ENCODE measurements around the gene SHANK1.

Gene SHANK1

DNA sequence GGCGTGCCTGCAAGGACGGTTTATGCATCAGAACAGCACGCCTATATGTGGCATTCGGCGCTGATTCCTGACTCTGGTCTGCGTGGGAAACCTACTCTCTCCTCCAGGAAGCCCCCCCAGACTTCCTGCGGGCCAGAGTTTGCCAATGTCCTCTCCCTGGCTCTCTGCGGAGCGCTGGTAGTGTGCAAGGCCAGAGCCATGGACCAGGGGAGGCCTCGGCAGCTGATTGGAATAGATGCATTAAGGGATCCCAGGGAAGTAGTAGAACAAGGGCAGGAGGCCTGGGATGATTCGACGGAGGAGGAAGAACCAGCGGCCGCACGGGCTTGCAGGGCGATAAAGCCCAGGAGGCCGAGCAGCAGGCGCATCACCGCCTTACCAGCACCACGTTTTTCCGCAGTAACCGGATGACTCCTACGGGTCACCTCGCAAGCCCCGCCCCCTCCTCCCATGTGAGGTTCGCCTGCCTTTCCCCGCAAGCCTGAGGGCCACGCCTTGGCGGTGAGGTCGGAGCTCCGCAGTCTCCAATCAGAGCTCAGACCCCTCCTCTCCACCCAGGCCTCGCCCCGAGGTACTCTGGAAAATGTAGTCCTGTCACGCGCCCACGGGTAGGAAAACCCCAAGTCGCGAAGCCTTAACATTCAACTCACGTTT lies 8.6 kb upstream of the SHANK1 start:
- peak; percentile 89 for DNase-seq

DNA sequence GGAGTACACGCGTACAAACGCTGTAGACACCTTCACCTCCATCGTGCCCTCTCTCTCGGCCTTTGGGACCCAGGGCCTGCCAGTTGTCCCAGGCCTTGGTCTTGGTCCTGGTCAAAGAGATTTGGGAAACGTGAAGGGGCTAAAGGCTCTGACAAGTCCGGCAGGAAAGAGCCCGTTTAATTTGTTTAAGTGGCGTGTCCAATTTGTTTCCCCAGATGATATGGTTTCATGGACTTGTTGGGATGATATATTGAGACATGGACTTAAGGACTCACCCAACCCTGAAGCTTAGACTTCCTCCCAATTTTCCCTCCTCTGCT lies 6.3 kb upstream of the SHANK1 start:
- no peak for DNase-seq

DNA sequence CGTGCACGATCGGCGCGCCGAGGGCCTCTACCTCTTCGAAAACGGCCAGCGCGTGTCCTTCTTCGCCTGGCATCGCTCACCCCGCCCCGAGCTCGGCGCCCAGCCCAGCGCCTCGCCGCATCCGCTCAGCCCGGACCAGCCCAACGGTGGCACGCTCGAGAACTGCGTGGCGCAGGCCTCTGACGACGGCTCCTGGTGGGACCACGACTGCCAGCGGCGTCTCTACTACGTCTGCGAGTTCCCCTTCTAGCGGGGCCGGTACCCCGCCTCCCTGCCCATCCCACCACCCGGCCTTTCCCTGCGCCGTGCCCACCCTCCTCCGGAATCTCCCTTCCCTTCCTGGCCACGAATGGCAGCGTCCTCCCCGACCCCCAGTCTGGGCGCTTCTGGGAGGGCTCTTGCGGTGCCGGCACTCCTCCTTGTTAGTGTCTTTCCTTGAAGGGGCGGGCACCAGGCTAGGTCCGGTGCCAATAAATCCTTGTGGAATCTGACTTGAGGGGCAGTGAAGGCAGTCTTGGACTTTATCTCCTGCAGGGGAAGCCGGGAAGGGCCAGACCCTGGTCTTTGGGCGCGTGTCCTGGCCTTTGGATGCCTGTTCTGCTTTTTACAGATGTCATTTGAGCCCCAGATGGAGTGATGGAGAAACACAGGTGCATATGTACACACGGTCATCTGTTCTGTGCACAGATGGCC lies 5.8 kb upstream of the SHANK1 start:
- no peak for DNase-seq

DNA sequence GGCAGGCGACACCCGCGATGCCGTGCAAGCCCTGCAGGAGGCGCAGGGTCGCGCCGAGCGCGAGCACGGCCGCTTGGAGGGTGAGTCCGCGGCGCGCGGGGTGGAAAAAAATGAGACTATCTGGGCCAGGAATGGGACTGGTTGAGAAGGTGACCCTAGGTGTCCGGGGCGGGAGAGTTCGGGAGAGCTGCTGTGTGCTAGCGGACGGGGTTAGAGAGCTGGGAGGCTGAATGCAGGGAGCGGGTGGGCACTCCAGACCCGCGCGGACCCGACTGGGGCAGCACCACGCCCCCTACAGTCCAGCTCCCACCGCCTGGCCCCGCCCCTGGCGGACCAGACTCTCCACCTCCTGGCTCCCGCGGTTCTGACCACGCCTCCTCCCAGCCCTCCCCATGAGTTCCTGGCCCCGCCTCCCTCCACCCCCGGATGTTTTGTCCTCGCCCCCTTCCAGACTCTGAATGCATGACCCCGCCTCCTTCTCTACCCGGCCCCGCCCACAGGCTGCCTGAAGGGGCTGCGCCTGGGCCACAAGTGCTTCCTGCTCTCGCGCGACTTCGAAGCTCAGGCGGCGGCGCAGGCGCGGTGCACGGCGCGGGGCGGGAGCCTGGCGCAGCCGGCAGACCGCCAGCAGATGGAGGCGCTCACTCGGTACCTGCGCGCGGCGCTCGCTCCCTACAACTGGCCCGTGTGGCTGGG lies 5.1 kb upstream of the SHANK1 start:
- DNase-seq, result peak; percentile 99

DNA sequence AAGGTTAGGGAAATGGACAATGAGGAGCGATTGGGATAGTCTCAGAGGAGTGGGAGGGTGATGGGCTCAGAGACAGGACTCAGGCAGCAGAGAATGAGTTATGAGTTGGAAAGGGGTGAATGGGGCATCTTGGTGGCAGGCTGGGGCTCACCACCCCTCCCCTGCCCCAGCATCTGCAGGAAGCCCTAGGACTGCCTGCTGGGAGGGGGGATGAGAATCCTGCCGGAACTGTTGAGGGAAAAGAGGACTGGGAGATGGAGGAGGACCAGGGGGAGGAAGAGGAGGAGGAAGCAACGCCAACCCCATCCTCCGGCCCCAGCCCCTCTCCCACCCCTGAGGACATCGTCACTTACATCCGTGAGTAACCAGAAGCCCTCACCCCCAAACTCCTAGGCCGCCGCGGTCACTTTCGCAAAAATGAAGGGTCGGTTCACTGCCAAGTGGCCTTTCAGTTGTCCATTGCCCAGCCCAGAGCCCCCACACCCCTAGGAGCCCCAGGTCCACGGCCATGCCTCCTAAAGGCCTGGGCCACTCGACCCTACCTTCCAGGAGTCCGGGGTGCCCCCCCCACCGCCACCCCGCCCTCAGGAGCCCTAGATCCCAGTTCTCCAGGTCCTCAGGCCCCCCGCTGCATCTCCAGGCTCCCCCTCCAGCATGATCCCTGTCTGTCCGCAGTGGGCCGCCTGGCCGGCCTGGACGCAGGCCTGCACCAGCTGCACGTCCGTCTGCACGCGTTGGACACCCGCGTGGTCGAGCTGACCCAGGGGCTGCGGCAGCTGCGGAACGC lies 4.3 kb upstream of the SHANK1 start:
- no peak for DNase-seq

DNA sequence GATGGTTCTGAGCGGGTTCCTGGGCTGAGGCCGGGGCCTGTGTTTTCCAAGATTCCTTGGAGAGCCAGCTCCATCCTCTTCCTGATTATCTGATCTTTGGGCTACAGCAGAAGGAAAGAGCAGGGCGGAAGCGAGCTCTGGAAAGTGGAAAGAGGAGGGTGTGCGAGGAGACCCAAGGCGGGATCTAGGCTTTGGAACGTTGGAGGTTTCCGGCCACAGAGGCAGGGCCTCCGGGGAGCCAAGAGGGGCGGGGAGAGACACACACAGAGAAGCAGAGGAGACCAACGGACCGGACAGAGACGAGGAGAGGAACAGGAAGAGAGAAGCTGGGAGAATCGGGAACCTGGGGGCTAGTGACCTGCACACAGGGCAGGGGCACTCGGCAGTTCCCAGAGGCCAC lies 3.5 kb upstream of the SHANK1 start, which contains the start of gene CLEC11A:
Gene CLEC11A, plus strand, starts transcription at position 296 of the 400 bp plus-strand sequence. CDS start 162 bp downstream, outside the sequence.
- no peak for DNase-seq

DNA sequence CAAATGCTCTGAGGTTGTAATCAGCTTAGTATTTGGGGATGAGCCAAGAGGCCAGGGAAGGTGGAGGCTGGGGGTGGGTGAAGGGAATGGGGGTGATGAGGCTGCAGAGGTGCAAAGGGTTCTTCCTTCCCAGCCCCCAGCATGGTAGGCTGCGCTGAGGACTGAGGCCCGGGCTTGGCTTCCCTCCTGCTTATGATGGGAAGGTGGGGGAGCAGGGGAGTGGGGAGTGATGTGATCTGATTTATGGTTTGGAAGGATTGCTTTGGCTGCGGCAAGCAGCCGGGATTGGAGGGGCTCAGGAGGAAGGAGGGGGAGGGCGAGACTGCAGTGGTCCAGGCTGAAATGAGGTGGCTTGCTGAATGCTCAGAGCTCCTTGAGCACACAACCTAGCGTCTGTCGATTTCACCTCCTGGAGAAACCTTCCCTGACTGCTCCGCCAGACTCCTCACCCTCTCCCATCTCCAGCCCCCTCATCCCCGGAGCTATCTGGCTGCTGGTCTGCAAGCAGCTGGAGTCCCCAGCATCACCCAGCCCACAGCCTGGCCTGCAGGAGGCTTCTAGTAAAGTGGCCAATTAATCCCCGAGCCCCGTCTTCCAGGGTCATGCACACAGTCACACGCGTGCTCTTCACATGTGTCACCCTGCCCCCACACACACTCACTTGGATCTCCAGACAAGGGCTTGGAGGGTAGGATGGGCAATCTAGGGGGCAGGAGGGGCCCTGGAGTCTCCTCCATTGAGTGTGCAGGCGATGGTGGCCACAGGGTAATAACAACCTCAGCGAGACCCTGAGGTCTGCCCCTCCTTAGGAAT lies 2.8 kb upstream of the SHANK1 start:
- no peak for DNase-seq

DNA sequence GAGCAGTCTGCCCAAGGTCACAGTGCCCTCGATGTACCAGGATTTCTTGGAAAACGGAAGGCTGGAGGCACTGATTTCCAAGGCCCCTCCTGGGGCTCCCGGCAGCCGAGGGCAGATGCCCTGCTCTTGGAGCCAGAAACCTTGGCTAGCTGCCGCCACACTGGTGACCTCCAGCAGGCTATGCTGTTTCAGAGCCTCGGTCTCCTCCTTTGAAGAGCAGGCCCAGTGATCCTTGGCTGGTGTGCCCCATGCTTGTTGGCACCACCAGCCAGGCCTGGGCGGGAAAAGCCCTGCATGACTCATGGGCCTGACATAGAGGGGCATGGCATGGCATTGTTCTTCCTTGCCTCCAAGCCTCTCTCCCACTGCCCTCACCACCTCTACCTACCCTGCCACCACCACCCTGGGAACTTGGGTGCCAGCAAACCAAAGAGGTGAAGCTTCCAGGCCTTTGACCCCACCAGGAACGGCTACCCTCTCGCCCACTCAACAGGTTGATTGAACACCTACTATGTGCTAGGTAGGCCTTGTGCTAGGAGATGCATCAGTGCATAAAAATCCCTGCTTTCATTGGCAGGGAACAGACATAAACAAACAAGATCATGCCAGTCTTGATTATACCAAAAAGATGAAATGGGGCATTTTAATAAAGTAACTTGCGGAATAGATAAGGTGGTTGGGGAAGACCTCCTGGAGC lies 2.0 kb upstream of the SHANK1 start:
- DNase-seq, result no peak

DNA sequence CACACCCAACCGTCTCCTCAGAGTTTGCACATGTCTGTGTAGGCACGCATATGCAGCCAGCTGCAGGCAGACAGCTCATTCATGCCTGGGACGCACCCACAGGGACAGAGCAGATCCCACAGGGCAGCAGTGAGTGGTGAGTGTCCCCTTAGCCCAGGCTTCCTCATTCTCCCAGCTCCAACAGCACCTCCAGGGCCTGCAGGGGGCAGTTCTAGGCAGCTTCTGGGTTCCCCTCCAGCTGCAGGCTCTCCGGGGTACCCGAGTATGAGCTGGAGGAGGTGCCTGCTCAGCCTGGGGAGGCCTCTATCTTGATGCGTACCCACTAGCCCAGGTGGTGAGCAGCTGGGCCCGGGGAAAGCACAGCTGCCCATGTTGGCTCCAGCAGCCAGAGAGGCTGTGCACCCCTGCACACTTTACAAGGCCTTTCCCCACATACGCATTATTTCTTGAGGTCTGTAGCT lies 1.3 kb upstream of the SHANK1 start:
- DNase-seq, result no peak

DNA sequence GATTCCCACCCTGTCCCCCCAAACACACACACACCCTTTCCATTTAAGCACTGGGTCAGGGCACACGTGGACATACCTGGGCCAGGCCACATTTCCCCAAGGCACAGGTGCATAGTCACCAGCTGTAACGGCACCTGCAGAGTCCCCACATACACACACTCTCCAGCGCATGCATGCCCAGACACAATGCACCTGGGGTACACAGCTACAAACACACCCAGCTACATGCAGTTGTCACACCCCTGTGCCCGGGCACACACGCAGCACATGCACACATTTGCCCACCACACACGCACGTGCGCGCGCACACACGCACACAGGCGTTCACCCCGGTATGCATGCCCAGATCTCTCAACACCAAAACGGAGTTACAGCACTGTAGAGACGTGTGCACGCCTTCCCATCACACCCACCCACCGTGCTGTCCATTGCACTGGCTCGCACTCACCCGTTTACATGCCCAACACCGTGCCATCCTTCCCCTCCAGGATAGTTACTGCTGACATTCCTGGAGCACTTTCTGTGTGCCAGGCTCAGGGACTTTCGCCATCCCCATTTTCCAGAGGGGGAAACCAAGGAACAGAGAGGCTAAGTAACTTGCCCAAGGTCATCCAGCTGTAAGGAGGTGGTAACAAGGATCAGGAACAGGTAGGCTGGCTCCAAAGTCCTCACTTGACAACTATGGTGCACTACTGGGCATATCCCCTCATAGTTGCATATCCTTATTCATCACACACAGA lies 749 bp upstream of the SHANK1 start:
- no peak for DNase-seq

DNA sequence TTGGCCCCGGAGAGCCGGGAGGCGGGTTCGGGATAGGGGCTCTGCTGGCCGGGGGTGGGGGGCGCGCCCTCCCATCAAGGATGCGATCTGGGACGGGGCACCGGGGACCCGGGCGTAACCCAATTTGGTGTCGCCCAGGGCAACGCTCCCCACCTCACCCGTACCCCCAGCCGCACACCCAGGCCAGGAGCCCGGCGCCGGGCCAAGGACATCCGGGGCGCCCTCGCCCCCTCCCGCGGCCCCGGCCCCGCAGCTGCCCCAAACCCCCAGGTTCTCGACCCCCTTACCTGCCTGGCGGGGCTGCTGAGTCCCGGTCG lies 525 bp downstream of the SHANK1 start:
- DNase-seq, result no peak

DNA sequence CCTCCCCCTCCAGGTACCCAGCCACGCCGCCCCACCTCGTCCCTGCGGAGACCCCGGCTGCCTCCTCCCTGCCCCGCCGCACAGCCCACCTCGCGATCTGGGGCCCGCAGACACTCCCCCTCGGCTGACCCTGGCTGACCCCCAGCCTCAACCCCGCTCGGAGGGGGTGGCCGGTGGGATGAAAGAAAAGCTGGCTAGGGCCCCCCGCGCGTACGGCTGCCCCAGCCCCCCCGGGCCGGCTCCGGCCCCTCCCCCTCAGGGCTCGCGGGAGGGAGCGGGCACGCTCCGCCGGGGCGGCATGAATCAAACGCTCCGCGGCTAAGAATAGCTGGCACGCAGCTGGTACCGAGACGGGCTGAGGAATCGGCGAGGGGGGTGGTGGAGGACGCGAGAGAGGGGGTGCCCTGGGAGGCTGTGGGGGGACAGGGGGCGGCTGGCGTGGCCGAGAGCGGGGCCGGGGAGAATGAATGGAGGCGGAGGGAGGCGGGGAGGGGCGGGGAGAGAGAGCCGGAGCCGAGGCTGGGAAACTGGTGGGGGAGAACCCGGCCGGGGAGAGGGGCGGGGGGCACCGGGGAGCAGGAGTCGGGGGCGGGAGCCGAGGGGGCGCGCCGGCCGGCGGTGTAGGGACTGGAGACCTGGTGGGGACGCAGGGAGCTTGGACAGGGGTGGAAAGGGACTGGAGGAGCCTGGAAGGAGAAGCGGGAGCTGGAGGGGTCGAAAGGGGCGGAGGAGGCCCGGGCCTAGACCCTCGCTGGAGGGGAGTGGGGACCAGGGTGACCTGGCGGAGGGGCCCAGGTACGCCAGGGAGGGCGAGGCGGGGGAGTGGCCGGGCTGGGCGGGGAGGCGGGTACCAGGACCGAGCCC lies 1.1 kb downstream of the SHANK1 start:
- DNase-seq, result no peak

DNA sequence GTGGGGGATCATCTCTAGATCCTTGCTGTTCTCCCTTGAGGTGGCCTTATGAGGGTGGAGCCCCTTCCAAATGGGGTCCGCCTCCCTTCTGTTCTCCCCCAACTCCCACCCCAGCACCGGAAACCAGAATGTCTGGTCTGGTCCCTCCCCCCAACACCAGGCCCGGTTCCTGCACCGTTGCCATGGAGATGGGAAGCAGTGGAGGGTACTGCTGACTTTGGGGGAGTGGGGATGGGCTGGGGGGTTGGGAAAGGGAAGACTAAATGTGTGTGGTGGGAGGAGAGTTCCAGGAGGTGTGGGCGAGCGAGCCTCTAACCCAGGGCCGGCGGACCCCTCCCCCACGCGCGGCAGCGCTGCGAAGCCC lies 1.7 kb downstream of the SHANK1 start:
- no peak for DNase-seq

DNA sequence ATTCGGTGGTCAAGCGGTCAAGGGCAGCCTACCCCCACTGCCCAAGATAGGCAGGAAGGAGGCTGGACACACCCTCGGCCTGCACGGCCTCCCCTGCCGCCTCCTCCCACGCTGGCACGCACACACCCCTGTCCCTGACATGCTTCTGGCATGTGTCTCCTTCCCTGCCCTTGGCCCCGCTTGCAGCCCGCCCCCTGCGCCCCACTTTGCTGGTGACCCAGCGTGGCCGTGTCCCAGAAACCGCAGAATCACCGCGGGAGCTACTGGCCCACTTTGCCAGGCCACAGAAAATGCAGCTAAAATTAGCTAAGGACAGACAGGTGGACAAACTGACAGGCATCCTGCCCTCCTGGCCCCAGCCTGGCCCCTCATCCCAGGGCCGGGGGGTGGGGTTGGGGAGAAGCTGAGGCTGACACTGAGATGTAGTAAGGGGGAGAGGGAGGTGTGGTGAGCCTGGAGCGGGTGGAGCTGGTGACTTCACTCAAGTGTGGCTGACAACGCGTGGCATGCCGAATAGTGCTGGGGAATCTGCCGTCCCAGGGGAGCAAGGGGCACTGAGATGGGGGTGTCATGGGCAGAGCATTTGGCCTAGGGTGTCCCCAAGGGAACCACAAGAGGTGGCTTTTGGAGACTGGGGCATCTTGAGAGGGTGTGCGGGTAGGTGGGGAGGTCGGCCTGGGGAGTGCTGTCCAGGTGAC lies 2.4 kb downstream of the SHANK1 start:
- DNase-seq, result no peak

DNA sequence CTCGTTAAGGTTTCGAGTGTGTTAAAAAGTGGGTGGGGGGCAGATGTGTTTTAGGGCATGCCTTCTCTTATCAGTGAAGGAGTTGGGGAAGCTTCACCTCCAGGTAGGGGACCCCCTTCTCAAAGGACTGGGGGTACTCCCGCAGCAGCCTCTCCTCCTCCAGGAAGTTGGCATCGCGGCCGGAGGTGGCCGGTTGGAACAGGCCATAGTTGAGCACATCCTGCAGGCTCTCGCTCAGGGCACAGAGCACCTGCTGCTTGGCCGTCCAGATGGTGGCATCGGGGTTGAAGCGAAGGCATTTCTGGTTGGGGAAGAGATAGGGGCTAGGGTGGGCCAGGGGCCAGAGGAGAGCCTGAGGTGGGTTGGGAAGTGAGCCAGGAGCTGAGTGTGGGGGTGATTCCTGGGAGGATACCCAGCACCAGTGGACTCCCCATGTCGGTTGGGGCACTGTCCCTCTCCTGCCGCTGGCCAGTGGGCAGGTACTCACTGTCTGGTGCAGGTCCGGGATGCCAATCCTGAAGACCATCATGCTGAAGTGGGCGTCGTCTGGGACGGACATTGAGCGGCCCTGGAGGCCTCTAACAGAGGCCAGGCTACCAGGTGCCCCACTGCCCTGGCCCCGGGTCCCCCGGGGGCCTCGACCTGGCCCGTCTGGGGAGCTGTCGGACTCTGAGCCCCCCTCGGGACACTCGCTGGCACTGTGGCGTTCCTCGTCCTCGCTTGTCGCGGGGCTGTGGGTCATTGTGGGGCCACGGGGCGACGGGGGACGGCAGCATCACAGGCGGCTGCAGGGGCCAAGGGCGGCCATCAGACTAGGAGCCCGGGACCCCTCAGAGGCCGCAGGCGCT lies 3.2 kb downstream of the SHANK1 start:
- DNase-seq, result no peak

DNA sequence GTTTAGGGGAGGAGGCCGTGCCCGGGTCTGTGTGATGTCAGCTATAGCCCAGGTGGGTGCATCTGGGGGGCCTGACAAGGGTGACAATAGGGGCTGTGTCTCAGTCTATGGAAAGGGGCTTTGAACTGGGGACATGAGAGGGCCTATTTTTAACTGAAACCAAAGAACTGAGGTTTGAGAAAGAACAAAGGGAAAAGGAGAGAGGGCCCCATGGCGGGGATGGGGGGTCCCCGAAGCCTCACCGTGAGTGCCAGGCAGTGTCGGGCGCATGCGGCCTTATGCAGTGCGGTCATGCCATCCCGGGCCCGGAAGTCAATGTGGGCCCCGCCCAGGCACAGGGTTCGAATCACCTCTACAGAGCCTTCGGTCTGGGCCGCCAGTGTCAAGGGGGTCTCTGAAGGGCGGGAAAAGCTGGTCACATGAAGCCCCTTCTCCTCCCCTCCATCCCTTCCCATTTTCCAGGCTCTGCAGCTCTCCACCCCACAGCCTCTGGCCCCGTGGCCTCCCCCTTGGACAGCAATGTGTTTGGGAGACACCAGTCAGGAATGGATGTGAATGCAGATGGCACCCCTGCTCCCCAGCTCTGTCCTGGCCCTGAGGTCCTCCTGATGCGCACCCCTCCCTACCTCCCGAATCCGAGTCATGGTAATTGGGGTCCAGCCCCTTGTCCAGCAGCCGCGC lies 5.9 kb downstream of the SHANK1 start:
- DNase-seq, result no peak

DNA sequence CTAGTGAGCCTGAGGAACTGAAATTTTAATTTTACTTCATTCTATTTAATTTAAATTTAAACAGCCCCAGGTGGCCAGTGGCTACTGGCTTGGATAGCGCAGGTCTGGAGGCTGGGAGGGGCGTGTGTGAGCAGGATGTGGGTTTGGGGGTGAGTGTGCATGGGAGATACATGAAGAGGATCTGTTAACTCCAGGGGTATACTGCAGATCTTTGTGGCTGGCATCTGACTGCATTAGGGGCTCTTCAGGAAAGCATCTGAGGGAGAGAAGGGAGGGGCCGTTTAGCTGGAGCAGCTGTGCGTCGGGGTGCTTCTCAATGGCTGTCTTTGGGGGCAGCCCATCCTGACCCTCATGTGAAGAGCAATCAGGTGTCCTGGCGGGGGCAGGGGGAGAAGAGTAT lies 6.8 kb downstream of the SHANK1 start:
- DNase-seq, result no peak

DNA sequence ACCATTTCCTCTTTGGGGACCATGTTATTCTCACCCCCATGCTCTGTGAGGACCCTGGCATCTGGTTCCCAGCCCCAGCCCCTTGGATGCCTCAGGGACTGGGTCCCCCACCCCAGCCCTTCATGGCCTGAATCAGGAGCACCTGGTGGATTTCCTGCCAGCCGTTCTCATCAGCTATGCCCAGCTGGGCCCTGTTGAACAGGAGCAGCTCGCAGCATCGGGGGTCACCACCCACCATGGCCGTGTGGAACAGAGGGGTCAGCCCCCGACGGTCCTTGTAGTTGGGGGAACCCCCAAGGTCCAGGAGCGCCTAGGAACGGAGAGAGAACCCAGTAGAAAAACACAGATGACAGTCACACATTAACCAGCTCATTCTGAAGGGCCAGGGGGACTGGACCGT lies 7.8 kb downstream of the SHANK1 start:
- DNase-seq, result no peak

Measured in activated CD4-positive, alpha-beta T cell treated with anti-CD3 and anti-CD28 coated beads, Interleukin-10, Interleukin-2, amounts not matched to agents 100 ng/mL and 50 ng/mL, durations not matched to agents 16 hours and 8 hours (primary cell).